DND-41 (cell line): Measurements from ENCODE around the gene AGAP1.

ENCODE experiments used
- EZH2 ChIP-seq: IDR thresholded peaks from 3 replicates; pipeline ENCODE4 v1.6.1; 2012; ENCODE audit warnings: borderline replicate concordance, low read depth, mild to moderate bottlenecking, moderate library complexity, low read length, inconsistent platforms; ENCODE audit not compliant: severe bottlenecking
- TF ChIP-seq, protein P1 (sequence below): IDR thresholded peaks from 2 replicates; pipeline ENCODE4 v1.5.1; 2012; ENCODE audit warnings: borderline replicate concordance, low read length, moderate library complexity, mild to moderate bottlenecking; ENCODE audit not compliant: poor library complexity, severe bottlenecking; ENCODE audit errors: extremely low read depth

DNA sequence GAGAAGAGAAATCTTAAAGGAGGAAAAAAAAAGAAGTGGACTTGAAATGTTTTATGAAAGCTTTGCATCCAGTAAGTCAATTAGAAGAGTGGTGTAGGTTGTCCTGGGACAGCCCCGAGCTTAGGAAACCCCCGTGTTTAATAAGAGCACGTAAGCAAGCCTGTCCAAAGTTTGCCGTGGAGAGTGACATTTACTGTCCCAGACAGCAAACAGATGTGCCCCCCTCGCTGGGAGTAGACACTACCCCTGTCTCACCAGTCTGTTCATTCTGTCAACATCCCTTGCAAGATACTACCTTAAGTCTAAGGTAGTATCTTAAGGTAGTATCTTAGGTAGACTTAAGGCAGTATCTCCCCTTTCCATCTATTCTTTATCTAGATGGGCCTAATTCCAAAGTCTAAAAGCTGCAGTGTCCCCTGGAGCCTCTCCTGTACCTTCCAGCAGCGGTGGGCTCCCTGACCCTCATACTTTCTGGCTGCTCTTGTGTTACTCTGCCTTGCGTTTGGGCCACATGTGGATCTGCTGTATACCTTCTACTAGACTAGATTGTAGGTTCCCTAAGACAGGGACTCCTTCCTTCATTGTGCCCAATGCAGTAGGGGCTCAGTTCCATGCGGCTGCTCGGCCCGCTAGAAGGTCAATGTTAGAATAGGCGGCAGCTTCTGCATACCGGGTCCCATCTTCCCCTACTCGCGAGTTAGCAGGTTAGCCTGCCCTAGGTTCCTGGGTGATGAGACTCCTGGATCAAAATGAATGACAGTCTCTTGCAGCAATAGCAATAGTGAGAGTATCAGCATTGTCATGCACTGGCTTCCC lies 430.2 kb downstream of the AGAP1 start:
- TF ChIP-seq, protein P1, sequence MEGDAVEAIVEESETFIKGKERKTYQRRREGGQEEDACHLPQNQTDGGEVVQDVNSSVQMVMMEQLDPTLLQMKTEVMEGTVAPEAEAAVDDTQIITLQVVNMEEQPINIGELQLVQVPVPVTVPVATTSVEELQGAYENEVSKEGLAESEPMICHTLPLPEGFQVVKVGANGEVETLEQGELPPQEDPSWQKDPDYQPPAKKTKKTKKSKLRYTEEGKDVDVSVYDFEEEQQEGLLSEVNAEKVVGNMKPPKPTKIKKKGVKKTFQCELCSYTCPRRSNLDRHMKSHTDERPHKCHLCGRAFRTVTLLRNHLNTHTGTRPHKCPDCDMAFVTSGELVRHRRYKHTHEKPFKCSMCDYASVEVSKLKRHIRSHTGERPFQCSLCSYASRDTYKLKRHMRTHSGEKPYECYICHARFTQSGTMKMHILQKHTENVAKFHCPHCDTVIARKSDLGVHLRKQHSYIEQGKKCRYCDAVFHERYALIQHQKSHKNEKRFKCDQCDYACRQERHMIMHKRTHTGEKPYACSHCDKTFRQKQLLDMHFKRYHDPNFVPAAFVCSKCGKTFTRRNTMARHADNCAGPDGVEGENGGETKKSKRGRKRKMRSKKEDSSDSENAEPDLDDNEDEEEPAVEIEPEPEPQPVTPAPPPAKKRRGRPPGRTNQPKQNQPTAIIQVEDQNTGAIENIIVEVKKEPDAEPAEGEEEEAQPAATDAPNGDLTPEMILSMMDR, result no peak
- TF ChIP-seq EZH2, result no peak
